Caco-2 (cell line): Measurements from ENCODE around the gene WWTR1. TPM values are rescaled to one million over a fixed set of nuclear protein-coding genes. Genes with fewer than 3 reads are reported as not detected.

Experiments
- BruUV-seq: library from RNA; stranded (reverse); fragments of 400-500 nt; replicated peaks from 2 replicates; lab custom pipeline; 2021; lab: Mats Ljungman, UMichigan
- CTCF ChIA-PET: fragments of 300-600 bp; sonication (Branson Sonifier 250); formaldehyde crosslinking; loops from one replicate; lab custom pipeline; 2022; ENCODE audit warnings: antibody characterized with exemption; lab: Charles Lee
- POLR2A ChIA-PET: fragments of 300-600 bp; sonication (Branson Sonifier 250); formaldehyde crosslinking; loops from one replicate; lab custom pipeline; 2022; ENCODE audit warnings: antibody characterized with exemption; lab: Charles Lee
- DNase-seq, 2 experiments: peaks; one replicate each; pipeline versions ENCODE4 v3.0.0 to v3.0.0-alpha.2; 2020 to 2022
- H3K27me3 ChIP-seq: replicated peaks from 2 replicates; pipeline ENCODE4 v1.6.0; 2011; ENCODE audit warnings: low read length; ENCODE audit not compliant: control insufficient read depth, insufficient read depth
- H3K36me3 ChIP-seq: 2 replicates; pipeline ENCODE4 v1.5.1; 2011; ENCODE audit warnings: low read length; ENCODE audit not compliant: control insufficient read depth, insufficient read depth
- H3K4me1 ChIP-seq: fragments of 250-450 bp; sonication (Bioruptor Pico); 2 replicates; pipeline ENCODE4 v1.5.1; 2020; ENCODE audit warnings: mild to moderate bottlenecking
- H3K4me3 ChIP-seq: 2 replicates; pipeline ENCODE4 v1.5.1; 2011; ENCODE audit warnings: low read depth, mild to moderate bottlenecking, control low read depth, low read length
- H3K9me3 ChIP-seq: fragments of 250-450 bp; sonication (Bioruptor Pico); 2 replicates; pipeline ENCODE4 v1.5.1; 2020; ENCODE audit warnings: mild to moderate bottlenecking, moderate library complexity
- H3K27ac Mint-ChIP-seq: one replicate; pipeline ENCODE4 v1.8.0; 2022; ENCODE audit warnings: mixed read lengths; ENCODE audit not compliant: unreplicated experiment
- H3K27me3 Mint-ChIP-seq: one replicate; pipeline ENCODE4 v1.8.0; 2022; ENCODE audit warnings: mixed read lengths; ENCODE audit not compliant: insufficient read depth, unreplicated experiment
- H3K36me3 Mint-ChIP-seq: one replicate; pipeline ENCODE4 v1.8.0; 2022; ENCODE audit warnings: mild to moderate bottlenecking, mixed read lengths; ENCODE audit not compliant: insufficient read depth, unreplicated experiment
- H3K4me1 Mint-ChIP-seq: one replicate; pipeline ENCODE4 v1.8.0; 2022; ENCODE audit warnings: low read depth, mixed read lengths; ENCODE audit not compliant: unreplicated experiment
- H3K4me3 Mint-ChIP-seq: one replicate; pipeline ENCODE4 v1.8.0; 2022; ENCODE audit warnings: mild to moderate bottlenecking, moderate library complexity, mixed read lengths; ENCODE audit not compliant: unreplicated experiment
- H3K9me3 Mint-ChIP-seq: one replicate; pipeline ENCODE4 v1.8.0; 2022; ENCODE audit warnings: mixed read lengths; ENCODE audit not compliant: unreplicated experiment
- CTCF ChIP-seq, 2 experiments: fragments of 200-600 bp in 1 of 2; IDR thresholded peaks; 1 replicate in 1 of 2; 2 replicates in 1 of 2; pipeline versions ENCODE4 v1.5.1 to v1.8.0; 2011 to 2022; ENCODE audit warnings: antibody characterized with exemption in 1 of 2, control low read depth in 1 of 2, inconsistent platforms in 1 of 2, low read depth in 1 of 2, low read length in 1 of 2, mild to moderate bottlenecking in 1 of 2, moderate library complexity in 1 of 2; ENCODE audit not compliant: insufficient read depth in 1 of 2, severe bottlenecking in 1 of 2, unreplicated experiment in 1 of 2
- intact Hi-C: fragments of 100-400 bp; cut with micrococcal nuclease; formaldehyde crosslinking; loops from one replicate; pipeline ENCODE4 v1.10.0; 2022; ENCODE audit not compliant: unreplicated experiment
- total RNA-seq: library from RNA; stranded (reverse); gene quantifications from 2 replicates; pipeline ENCODE4 v1.2.3, GENCODE V29; 2022

The WWTR1 gene
- total RNA-seq, 1 experiment from 2014 or later: 16.2 TPM

- H3K9me3 ChIP-seq: no peaks in the 10 kb centered on the region
- CTCF ChIA-PET: no interaction called here
- H3K4me1 ChIP-seq: peaks cover 20% of the 10 kb centered on the region
- no peaks in the 10 kb centered on the region for H3K27me3 Mint-ChIP-seq
- H3K4me3 ChIP-seq: no peak overlapping the region
- no TSS peak for BruUV-seq
- POLR2A ChIA-PET: no interaction called here
- no peaks in the 10 kb centered on the region; the same call in 1 of the 2 replicates for H3K27me3 ChIP-seq
- DNase-seq: no peak
- H3K27ac Mint-ChIP-seq: no peak overlapping the region
- peaks cover 18% of the 10 kb centered on the region for H3K4me1 Mint-ChIP-seq
- no peak for TF ChIP-seq CTCF (IDR thresholded peaks at IDR 0.05; ENCODE audit: insufficient read depth in 1 of 2, low read depth in 1 of 2, low read length in 1 of 2, severe bottlenecking in 1 of 2, unreplicated experiment in 1 of 2)
- H3K4me3 Mint-ChIP-seq: no peak overlapping the region
- H3K36me3 ChIP-seq: peaks cover 1% of the 10 kb centered on the region; the same call in 1 of the 2 replicates
- peaks cover 12% of the 10 kb centered on the region for H3K36me3 Mint-ChIP-seq
- intact Hi-C loops: no loop called here
- no peaks in the 10 kb centered on the region for H3K9me3 Mint-ChIP-seq
These were observed 2.6 kb upstream of the WWTR1 start for GRCh38 chr3:149660462-149660861.

GRCh38 chr3:149658744-149659497, 1.1 kb upstream of the WWTR1 start:
- POLR2A ChIA-PET: interaction anchor here (0.7 to 0.9 kb wide), 2 partner anchors 49 to 125 kb away, joined by 3 to 6 read pairs; no protein-coding TSS in a partner anchor
- Mint-ChIP-seq H3K27ac (peak overlapping the region; percentile 87), H3K9me3 (no peaks in the 10 kb centered on the region), H3K4me3 (peak overlapping the region; percentile 78), H3K4me1 (peaks cover 18% of the 10 kb centered on the region), H3K27me3 (no peaks in the 10 kb centered on the region), H3K36me3 (peaks cover 12% of the 10 kb centered on the region)
- Histone ChIP-seq H3K9me3 (no peaks in the 10 kb centered on the region), H3K4me3 (peak overlapping the region; percentile 37), H3K36me3 (peaks cover 1% of the 10 kb centered on the region; the same call in 1 of the 2 replicates), H3K27me3 (no peaks in the 10 kb centered on the region; the same call in 1 of the 2 replicates), H3K4me1 (peaks cover 16% of the 10 kb centered on the region)
- no TSS peak for BruUV-seq
- no peak for TF ChIP-seq CTCF (IDR thresholded peaks at IDR 0.05; ENCODE audit: insufficient read depth in 1 of 2, low read depth in 1 of 2, low read length in 1 of 2, severe bottlenecking in 1 of 2, unreplicated experiment in 1 of 2)
- peak; percentile 42 to 53 for DNase-seq
- intact Hi-C loops: loop anchor here (5.0 kb wide), 1 partner anchor 127 kb away; no protein-coding TSS in a partner anchor
- CTCF ChIA-PET: interaction anchor here (0.6 to 0.9 kb wide), 3 partner anchors 61 to 703 kb away, joined by 3 to 9 read pairs (median 4); no protein-coding TSS in a partner anchor

GRCh38 chr3:149657321-149657925, 402 bp downstream of the WWTR1 start:
- TF ChIP-seq CTCF (IDR thresholded peaks at IDR 0.05; ENCODE audit: insufficient read depth in 1 of 2, low read depth in 1 of 2, low read length in 1 of 2, severe bottlenecking in 1 of 2, unreplicated experiment in 1 of 2): no peak
- Histone ChIP-seq H3K4me1 (peaks cover 10% of the 10 kb centered on the region), H3K36me3 (peaks cover 1% of the 10 kb centered on the region; the same call in 1 of the 2 replicates), H3K4me3 (peak overlapping the region; percentile 37), H3K9me3 (no peaks in the 10 kb centered on the region), H3K27me3 (no peaks in the 10 kb centered on the region; the same call in 1 of the 2 replicates)
- ChIA-PET POLR2A (interaction anchor here (0.5 to 1.0 kb wide), 4 partner anchors 10 to 15 kb away, joined by 4 to 6 read pairs (median 5); no protein-coding TSS in a partner anchor), CTCF (interaction anchor here (0.7 to 1.1 kb wide), 3 partner anchors 48 to 330 kb away, joined by 3 to 4 read pairs (median 3); no protein-coding TSS in a partner anchor)
- DNase-seq: peak; percentile 44
- intact Hi-C loops: loop anchor here (5.0 kb wide), 1 partner anchor 125 kb away; no protein-coding TSS in a partner anchor
- Mint-ChIP-seq H3K4me3 (peak overlapping the region; percentile 78), H3K36me3 (peaks cover 12% of the 10 kb centered on the region), H3K4me1 (peaks cover 10% of the 10 kb centered on the region), H3K9me3 (no peaks in the 10 kb centered on the region), H3K27ac (peak overlapping the region; percentile 87), H3K27me3 (no peaks in the 10 kb centered on the region)
- BruUV-seq: no TSS peak
